WTC11 (cell line): ENCODE data around the gene LENG8. TPM values are rescaled to one million over a fixed set of nuclear protein-coding genes. Genes with fewer than 3 reads are reported as not detected.

Experiments
- ATAC-seq: fragments of 200-7000 bp; cut with Tn5 transposase; 2 replicates; pipeline ENCODE4 v1.10.0; 2021; ENCODE audit warnings: mild to moderate bottlenecking, moderate library complexity
- CTCF ChIA-PET: fragments of 300-600 bp; sonication (Branson Sonifier 250); formaldehyde crosslinking; loops from one replicate; lab custom pipeline; 2021; ENCODE audit warnings: antibody characterized with exemption; lab: Charles Lee
- POLR2A ChIA-PET: fragments of 350-600 bp; sonication (Branson Sonifier 250); formaldehyde crosslinking; loops from one replicate; lab custom pipeline; 2021; ENCODE audit warnings: antibody characterized with exemption; lab: Charles Lee
- DNase-seq: peaks from one replicate; pipeline ENCODE4 v3.0.0; 2021; ENCODE audit warnings: low spot score
- H3K27ac Mint-ChIP-seq: 2 replicates; pipeline ENCODE4 v1.8.0; 2021; ENCODE audit warnings: mixed read lengths
- H3K27me3 Mint-ChIP-seq: 2 replicates; pipeline ENCODE4 v1.8.0; 2021; ENCODE audit warnings: low read depth, mild to moderate bottlenecking, moderate library complexity, mixed read lengths
- H3K36me3 Mint-ChIP-seq: 2 replicates; pipeline ENCODE4 v1.8.0; 2021; ENCODE audit warnings: mixed read lengths
- H3K4me1 Mint-ChIP-seq: 2 replicates; pipeline ENCODE4 v1.8.0; 2022; ENCODE audit warnings: mixed read lengths
- H3K4me3 Mint-ChIP-seq: 2 replicates; pipeline ENCODE4 v1.8.0; 2021; ENCODE audit warnings: mild to moderate bottlenecking, moderate library complexity, mixed read lengths
- H3K9me3 Mint-ChIP-seq: 2 replicates; pipeline ENCODE4 v1.8.0; 2021; ENCODE audit warnings: mixed read lengths
- ATF1 ChIP-seq: sonication (generic); formaldehyde crosslinking; IDR thresholded peaks from 2 replicates; pipeline ENCODE4 v1.8.1; 2023; ENCODE audit warnings: mild to moderate bottlenecking, moderate library complexity, missing genetic modification reagents
- ELF4 ChIP-seq: sonication (generic); formaldehyde crosslinking; IDR thresholded peaks from 2 replicates; pipeline ENCODE4 v1.8.1; 2022; ENCODE audit warnings: low read depth, mild to moderate bottlenecking, moderate library complexity, missing genetic modification reagents
- FOXK1 ChIP-seq: sonication (generic); formaldehyde crosslinking; IDR thresholded peaks from 2 replicates; pipeline ENCODE4 v1.8.0; 2022; ENCODE audit warnings: mild to moderate bottlenecking, moderate library complexity, missing genetic modification reagents
- IRF2 ChIP-seq: sonication (generic); formaldehyde crosslinking; IDR thresholded peaks from 2 replicates; pipeline ENCODE4 v1.8.0; 2022; ENCODE audit warnings: low read depth, missing genetic modification reagents, borderline replicate concordance
- KAT7 ChIP-seq: sonication (generic); formaldehyde crosslinking; IDR thresholded peaks from 2 replicates; pipeline ENCODE4 v1.8.1; 2023; ENCODE audit warnings: missing genetic modification reagents, mild to moderate bottlenecking, borderline replicate concordance
- SOX15 ChIP-seq: fragments of 250-450 bp; sonication (Bioruptor Pico); IDR thresholded peaks from 2 replicates; pipeline ENCODE4 v1.9.0; 2021; ENCODE audit warnings: mild to moderate bottlenecking
- TP53 ChIP-seq: sonication (generic); formaldehyde crosslinking; IDR thresholded peaks from 2 replicates; pipeline ENCODE4 v1.8.1; 2023; ENCODE audit warnings: mild to moderate bottlenecking, missing genetic modification reagents
- ZNF121 ChIP-seq: sonication (generic); formaldehyde crosslinking; IDR thresholded peaks from 2 replicates; pipeline ENCODE4 v1.8.0; 2023; ENCODE audit warnings: missing genetic modification reagents
- total RNA-seq: library from RNA; stranded (reverse); gene quantifications from 3 replicates; pipeline ENCODE4 v1.2.3, GENCODE V29; 2021
- TF ChIP-seq, protein P1 (sequence below): fragments of 250-450 bp; sonication (Bioruptor Pico); IDR thresholded peaks from 2 replicates; pipeline ENCODE4 v1.9.0; 2021; ENCODE audit warnings: mild to moderate bottlenecking
- TF ChIP-seq, protein P2 (sequence below): fragments of 250-450 bp; sonication (Bioruptor Pico); IDR thresholded peaks from 2 replicates; pipeline ENCODE4 v1.9.0; 2021; ENCODE audit warnings: mild to moderate bottlenecking, borderline replicate concordance
- TF ChIP-seq, protein P3 (sequence below): sonication (generic); formaldehyde crosslinking; IDR thresholded peaks from 2 replicates; pipeline ENCODE4 v1.8.0; 2023; ENCODE audit warnings: missing genetic modification reagents
- TF ChIP-seq, protein P4 (sequence below): sonication (generic); formaldehyde crosslinking; IDR thresholded peaks from 2 replicates; pipeline ENCODE4 v1.8.0; 2023; ENCODE audit warnings: missing genetic modification reagents, mild to moderate bottlenecking, borderline replicate concordance

The LENG8 gene
- total RNA-seq, 1 experiment from 2014 or later = 175 TPM

DNA sequence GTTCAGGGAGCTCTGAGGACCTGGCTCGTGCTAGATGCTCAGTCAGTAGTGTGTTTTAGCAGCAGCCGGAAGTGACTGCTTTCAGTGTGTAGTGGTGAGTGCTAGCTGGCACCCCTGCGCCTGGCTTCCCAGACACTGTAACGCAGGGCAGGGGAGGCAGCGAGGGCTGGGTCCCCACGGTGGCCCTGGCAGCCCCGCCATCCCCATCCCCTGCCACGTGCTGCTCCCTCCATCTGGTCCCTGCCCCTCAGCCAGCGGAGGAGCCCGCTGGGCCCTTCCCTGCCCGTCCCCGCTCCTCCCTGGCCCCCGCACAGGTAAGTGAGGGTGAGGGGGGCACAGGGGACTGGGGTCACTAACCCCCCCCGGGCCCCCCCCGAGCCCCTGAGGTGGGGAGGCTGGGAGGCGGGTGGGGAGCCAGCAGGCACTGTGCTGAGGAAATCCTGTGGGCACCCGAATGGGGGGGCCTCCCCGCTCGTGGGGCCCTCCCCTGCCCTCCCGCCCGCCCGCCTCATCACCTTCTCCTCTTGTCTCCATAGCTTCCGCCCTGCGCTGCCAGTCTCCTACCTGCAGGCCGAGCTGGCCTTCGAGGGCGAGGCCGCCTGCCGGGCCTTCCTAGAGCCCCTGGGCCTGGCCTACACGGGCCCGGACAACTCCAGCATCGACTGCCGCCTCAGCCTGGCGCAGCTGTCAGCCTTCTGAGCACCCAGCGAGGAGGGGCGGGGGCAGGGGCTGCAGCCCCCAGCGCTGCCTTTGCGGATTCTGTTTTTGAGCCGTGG is 11.4 kb downstream of the LENG8 start:
- CTCF ChIA-PET = interaction anchor here (0.5 to 1.2 kb wide), 3 partner anchors 30 to 430 kb away, joined by 3 to 5 read pairs (median 3); no protein-coding TSS in a partner anchor
- POLR2A ChIA-PET = interaction anchor here (0.9 kb wide), 1 partner anchor 12 kb away, joined by 4 read pairs; the partner anchor contains the start of gene LENG8
- H3K9me3 Mint-ChIP-seq = no peaks in the 10 kb centered on the region
- no peak for ATAC-seq
- no peak overlapping the region for H3K4me3 Mint-ChIP-seq
- no peak overlapping the region for H3K27ac Mint-ChIP-seq
- peaks cover 3% of the 10 kb centered on the region; the same call in 1 of the 2 replicates for H3K27me3 Mint-ChIP-seq
- DNase-seq = no peak
- peaks cover 7% of the 10 kb centered on the region for H3K4me1 Mint-ChIP-seq
- H3K36me3 Mint-ChIP-seq = peaks cover 39% of the 10 kb centered on the region
- TF ChIP-seq, protein P1, sequence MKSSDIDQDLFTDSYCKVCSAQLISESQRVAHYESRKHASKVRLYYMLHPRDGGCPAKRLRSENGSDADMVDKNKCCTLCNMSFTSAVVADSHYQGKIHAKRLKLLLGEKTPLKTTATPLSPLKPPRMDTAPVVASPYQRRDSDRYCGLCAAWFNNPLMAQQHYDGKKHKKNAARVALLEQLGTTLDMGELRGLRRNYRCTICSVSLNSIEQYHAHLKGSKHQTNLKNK (CRISPR knock-in tag) = no peak
- peak; percentile 67 for TF ChIP-seq ZNF121 (CRISPR knock-in tag)
- TF ChIP-seq ELF4 (CRISPR knock-in tag) = no peak
- TF ChIP-seq, protein P2, sequence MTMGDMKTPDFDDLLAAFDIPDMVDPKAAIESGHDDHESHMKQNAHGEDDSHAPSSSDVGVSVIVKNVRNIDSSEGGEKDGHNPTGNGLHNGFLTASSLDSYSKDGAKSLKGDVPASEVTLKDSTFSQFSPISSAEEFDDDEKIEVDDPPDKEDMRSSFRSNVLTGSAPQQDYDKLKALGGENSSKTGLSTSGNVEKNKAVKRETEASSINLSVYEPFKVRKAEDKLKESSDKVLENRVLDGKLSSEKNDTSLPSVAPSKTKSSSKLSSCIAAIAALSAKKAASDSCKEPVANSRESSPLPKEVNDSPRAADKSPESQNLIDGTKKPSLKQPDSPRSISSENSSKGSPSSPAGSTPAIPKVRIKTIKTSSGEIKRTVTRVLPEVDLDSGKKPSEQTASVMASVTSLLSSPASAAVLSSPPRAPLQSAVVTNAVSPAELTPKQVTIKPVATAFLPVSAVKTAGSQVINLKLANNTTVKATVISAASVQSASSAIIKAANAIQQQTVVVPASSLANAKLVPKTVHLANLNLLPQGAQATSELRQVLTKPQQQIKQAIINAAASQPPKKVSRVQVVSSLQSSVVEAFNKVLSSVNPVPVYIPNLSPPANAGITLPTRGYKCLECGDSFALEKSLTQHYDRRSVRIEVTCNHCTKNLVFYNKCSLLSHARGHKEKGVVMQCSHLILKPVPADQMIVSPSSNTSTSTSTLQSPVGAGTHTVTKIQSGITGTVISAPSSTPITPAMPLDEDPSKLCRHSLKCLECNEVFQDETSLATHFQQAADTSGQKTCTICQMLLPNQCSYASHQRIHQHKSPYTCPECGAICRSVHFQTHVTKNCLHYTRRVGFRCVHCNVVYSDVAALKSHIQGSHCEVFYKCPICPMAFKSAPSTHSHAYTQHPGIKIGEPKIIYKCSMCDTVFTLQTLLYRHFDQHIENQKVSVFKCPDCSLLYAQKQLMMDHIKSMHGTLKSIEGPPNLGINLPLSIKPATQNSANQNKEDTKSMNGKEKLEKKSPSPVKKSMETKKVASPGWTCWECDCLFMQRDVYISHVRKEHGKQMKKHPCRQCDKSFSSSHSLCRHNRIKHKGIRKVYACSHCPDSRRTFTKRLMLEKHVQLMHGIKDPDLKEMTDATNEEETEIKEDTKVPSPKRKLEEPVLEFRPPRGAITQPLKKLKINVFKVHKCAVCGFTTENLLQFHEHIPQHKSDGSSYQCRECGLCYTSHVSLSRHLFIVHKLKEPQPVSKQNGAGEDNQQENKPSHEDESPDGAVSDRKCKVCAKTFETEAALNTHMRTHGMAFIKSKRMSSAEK (CRISPR knock-in tag) = no peak

DNA sequence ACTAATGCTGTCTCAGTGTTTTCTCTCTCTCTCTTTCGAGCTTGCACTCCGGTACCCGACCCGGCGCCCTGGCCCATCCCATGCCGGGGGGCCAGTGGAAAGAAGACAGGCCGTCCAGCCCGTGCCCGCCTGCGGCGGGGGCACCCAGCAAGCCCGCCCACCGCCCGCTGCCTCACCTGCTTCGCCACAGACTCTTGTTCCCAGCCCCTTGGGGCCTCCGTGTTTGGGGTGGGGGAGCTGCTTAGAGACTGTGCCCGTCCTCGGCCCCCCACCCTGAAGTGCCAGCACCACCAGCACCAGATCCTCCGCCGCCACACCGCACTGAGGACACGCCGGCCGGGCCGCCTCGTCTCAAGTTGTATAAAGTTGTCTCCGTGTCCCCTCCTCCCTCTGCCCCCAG is 12.2 kb downstream of the LENG8 start:
- ChIA-PET CTCF (interaction anchor here (0.7 to 2.2 kb wide), 2 partner anchors 40 to 69 kb away, joined by 3 to 16 read pairs; no protein-coding TSS in a partner anchor), POLR2A (no interaction called here)
- Mint-ChIP-seq H3K27ac (no peak overlapping the region), H3K27me3 (peaks cover 11% of the 10 kb centered on the region), H3K36me3 (peaks cover 34% of the 10 kb centered on the region), H3K4me1 (peaks cover 7% of the 10 kb centered on the region), H3K9me3 (no peaks in the 10 kb centered on the region), H3K4me3 (no peak overlapping the region; the same call in 1 of the 2 replicates)
- TF ChIP-seq, protein P3, sequence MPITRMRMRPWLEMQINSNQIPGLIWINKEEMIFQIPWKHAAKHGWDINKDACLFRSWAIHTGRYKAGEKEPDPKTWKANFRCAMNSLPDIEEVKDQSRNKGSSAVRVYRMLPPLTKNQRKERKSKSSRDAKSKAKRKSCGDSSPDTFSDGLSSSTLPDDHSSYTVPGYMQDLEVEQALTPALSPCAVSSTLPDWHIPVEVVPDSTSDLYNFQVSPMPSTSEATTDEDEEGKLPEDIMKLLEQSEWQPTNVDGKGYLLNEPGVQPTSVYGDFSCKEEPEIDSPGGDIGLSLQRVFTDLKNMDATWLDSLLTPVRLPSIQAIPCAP (CRISPR knock-in tag) = 0 out of 2 replicates have a peak, but pooled peaks have one; percentile 32
- TF ChIP-seq SOX15 (CRISPR knock-in tag) = no peak
- ATAC-seq (no peak), DNase-seq (no peak)

DNA sequence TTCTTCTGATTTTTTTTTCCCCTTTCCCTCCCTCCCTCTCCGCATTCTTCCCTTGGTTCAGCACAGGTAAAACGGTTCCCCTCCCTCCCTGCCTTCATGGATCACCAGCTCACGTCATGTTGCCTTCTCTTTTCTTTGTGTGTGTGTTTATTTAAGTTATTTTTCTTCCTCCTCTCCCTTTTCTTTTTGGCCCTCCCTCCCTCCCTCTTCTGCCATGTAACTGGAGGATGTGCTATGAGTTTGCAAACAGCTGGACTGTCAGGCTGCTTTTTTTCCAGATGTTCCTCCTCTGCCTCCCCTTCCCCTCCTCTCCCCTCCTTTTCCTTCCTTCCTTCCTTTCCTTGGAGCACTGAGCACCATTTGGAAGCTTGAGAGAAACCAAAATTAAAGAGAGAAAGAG is 12.6 kb downstream of the LENG8 start:
- no peak overlapping the region; the same call in 1 of the 2 replicates for H3K4me3 Mint-ChIP-seq
- no peaks in the 10 kb centered on the region for H3K9me3 Mint-ChIP-seq
- TF ChIP-seq, protein P4, sequence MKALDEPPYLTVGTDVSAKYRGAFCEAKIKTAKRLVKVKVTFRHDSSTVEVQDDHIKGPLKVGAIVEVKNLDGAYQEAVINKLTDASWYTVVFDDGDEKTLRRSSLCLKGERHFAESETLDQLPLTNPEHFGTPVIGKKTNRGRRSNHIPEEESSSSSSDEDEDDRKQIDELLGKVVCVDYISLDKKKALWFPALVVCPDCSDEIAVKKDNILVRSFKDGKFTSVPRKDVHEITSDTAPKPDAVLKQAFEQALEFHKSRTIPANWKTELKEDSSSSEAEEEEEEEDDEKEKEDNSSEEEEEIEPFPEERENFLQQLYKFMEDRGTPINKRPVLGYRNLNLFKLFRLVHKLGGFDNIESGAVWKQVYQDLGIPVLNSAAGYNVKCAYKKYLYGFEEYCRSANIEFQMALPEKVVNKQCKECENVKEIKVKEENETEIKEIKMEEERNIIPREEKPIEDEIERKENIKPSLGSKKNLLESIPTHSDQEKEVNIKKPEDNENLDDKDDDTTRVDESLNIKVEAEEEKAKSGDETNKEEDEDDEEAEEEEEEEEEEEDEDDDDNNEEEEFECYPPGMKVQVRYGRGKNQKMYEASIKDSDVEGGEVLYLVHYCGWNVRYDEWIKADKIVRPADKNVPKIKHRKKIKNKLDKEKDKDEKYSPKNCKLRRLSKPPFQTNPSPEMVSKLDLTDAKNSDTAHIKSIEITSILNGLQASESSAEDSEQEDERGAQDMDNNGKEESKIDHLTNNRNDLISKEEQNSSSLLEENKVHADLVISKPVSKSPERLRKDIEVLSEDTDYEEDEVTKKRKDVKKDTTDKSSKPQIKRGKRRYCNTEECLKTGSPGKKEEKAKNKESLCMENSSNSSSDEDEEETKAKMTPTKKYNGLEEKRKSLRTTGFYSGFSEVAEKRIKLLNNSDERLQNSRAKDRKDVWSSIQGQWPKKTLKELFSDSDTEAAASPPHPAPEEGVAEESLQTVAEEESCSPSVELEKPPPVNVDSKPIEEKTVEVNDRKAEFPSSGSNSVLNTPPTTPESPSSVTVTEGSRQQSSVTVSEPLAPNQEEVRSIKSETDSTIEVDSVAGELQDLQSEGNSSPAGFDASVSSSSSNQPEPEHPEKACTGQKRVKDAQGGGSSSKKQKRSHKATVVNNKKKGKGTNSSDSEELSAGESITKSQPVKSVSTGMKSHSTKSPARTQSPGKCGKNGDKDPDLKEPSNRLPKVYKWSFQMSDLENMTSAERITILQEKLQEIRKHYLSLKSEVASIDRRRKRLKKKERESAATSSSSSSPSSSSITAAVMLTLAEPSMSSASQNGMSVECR (CRISPR knock-in tag) = no peak
- no peak for TF ChIP-seq KAT7 (CRISPR knock-in tag)
- no peak for TF ChIP-seq ATF1 (CRISPR knock-in tag)
- no peak for TF ChIP-seq TP53
- no peak for TF ChIP-seq FOXK1
- TF ChIP-seq IRF2 (CRISPR knock-in tag) = no peak
- ATAC-seq = no peak
- peaks cover 31% of the 10 kb centered on the region for H3K36me3 Mint-ChIP-seq
- H3K27ac Mint-ChIP-seq = peak overlapping the region; percentile 44; the same call in 1 of the 2 replicates
- ChIA-PET POLR2A (interaction anchor here (1.1 kb wide), 1 partner anchor 12 kb away, joined by 7 read pairs; the partner anchor contains the start of gene LENG8), CTCF (interaction anchor here (0.6 to 2.6 kb wide), 5 partner anchors 12 to 40 kb away, joined by 3 to 27 read pairs (median 13); partner anchors contain the start of gene LENG8)
- H3K27me3 Mint-ChIP-seq = peaks cover 15% of the 10 kb centered on the region
- H3K4me1 Mint-ChIP-seq = peaks cover 7% of the 10 kb centered on the region
- no peak for DNase-seq
